HL-60 (cell line): ENCODE data around the gene DET1.

ENCODE experiments used
- DNase-seq, 2 experiments: peaks; one replicate each; pipeline ENCODE4 v3.0.0-alpha.2; 2010 to 2020; ENCODE audit warnings: low read depth in 1 of 2, low spot score in 1 of 2
- H3K27ac ChIP-seq: fragments of 250-450 bp; sonication (Bioruptor Pico); replicated peaks from 2 replicates; pipeline ENCODE4 v1.5.1; 2020; ENCODE audit warnings: mild to moderate bottlenecking, moderate library complexity
- H3K27me3 ChIP-seq: fragments of 250-450 bp; sonication (Bioruptor Pico); 2 replicates; pipeline ENCODE4 v1.5.1; 2021; ENCODE audit warnings: mild to moderate bottlenecking, moderate library complexity; ENCODE audit not compliant: insufficient read depth, poor library complexity, severe bottlenecking
- H3K4me3 ChIP-seq: replicated peaks from 2 replicates; pipeline ENCODE4 v1.5.1; 2011; ENCODE audit warnings: mild to moderate bottlenecking, control low read depth, low read length; ENCODE audit not compliant: insufficient read depth
- CTCF ChIP-seq: IDR thresholded peaks from one replicate; pipeline ENCODE4 v1.5.1; 2011; ENCODE audit warnings: low read length, control low read depth, inconsistent platforms; ENCODE audit not compliant: insufficient read depth
- GABPA ChIP-seq: IDR thresholded peaks from 2 replicates; pipeline ENCODE4 v1.6.1; 2012; ENCODE audit warnings: low read depth
- POLR2AphosphoS5 ChIP-seq: IDR thresholded peaks from 2 replicates; pipeline ENCODE4 v1.6.1; 2012; ENCODE audit warnings: low read depth
- REST ChIP-seq: IDR thresholded peaks from 2 replicates; pipeline ENCODE4 v1.6.1; 2012; ENCODE audit warnings: low read depth; ENCODE audit not compliant: insufficient replicate concordance
- SPI1 ChIP-seq: IDR thresholded peaks from 2 replicates; pipeline ENCODE4 v1.6.1; 2012; ENCODE audit warnings: low read depth, mild to moderate bottlenecking, borderline replicate concordance
- long read RNA-seq: library from polyadenylated mRNA; unstranded; transcript quantifications from one replicate; pipeline ENCODE4 v2.0.0, GENCODE V29; 2020

The DET1 gene
- long read RNA-seq, partial matches to known transcripts = 0 of 5 reads
- long read RNA-seq, other reads (novel, unspliced or antisense) = 4 of 5 reads

GRCh38 chr15:88546248-88547129 is at the start of gene DET1:
TSS of gene DET1 (minus strand) at chr15:88546681. CDS start at chr15:88531705, 14,976 bp downstream.
- peak; percentile 92 to 97 for DNase-seq
- no peaks in the 10 kb centered on the region for H3K27me3 ChIP-seq
- peak within 1 kb of the TSS; percentile 68 for H3K27ac ChIP-seq
- peak within 1 kb of the TSS; percentile 66 for H3K4me3 ChIP-seq
- TF ChIP-seq REST = peak; percentile 11
- TF ChIP-seq GABPA = peak; percentile 90
- TF ChIP-seq SPI1 = peak; percentile 86
- peak; percentile 53 for TF ChIP-seq POLR2AphosphoS5
- TF ChIP-seq CTCF = peak; percentile 75

DNA sequence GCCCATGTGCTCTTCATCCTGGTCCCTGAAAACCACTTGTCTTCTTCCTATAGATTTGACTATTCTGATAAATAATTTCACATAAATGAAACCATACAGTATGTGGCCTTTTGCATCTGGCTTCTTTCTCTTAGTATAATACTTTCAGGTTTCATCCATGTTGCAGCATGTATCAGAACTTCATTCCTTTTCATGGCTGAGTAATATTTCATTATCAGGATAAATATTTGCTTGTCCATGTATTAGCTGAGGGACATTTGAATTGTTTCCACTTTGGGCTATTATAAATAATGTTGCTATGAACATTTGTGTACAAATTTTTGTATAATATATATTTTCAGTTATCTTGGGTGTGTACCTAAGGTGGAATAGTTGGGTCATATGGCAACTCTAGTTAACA is 44.9 kb upstream of the DET1 start:
- Histone ChIP-seq H3K27me3 (peaks cover 8% of the 10 kb centered on the region), H3K27ac (no peak overlapping the region), H3K4me3 (no peak overlapping the region)
- DNase-seq = no peak
- TF ChIP-seq SPI1 (no peak), POLR2AphosphoS5 (no peak), GABPA (no peak), CTCF (no peak), REST (no peak)

DNA sequence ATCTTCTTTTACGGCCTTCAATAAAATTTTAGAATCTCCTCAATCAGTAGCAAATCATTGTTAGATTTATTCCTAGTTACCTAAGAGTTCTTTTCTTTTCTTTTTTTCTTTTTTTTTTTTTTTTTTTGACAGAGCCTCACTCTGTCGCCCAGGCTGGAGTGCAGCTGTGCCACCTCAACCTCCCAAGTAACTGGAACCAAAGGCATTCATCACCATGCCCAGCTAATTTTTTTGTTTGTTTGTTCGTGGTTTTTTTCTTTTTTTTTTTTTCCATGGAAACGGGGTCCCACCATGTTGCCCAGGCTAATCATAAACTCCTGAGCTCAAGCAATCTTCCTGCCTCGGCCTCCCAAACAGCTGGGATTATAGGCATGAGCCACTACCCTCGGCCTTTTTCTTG is 44.3 kb upstream of the DET1 start:
- no peak for DNase-seq
- Histone ChIP-seq H3K27me3 (peaks cover 8% of the 10 kb centered on the region), H3K4me3 (no peak overlapping the region), H3K27ac (no peak overlapping the region)
- TF ChIP-seq CTCF (no peak), REST (no peak), GABPA (no peak), POLR2AphosphoS5 (no peak), SPI1 (no peak)
